Measurements from ENCODE around the gene PBX1. TPM values are rescaled to one million over a fixed set of nuclear protein-coding genes. Genes with fewer than 3 reads are reported as not detected.

The PBX1 gene
- total RNA-seq, 4 donors from 2014 or later, result 15.2 to 48.6 (median 23.5) TPM

DNA sequence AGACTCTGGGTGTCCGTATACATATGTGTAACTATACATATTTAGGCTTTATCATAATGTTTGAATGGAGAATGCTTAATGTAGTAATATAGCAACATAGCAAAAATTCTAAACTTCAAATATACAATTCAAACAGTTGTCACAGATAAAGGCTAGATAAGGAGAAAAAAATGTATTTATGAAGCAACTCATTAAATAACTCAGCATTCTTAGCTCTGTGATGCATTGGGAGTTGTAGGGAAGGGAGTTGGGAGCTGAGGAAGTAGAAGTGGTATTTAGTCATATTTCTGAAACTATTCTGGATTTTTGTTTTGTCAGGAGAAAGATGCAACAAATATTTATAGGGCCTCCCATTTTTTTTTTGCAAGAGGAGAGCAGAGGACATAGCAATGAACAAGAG is 197.8 kb downstream of the PBX1 start:
- Histone ChIP-seq H3K27ac (no peak overlapping the region), H3K27me3 (no peaks in the 10 kb centered on the region), H3K9me3 (no peaks in the 10 kb centered on the region), H3K4me3 (no peak overlapping the region), H3K4me1 (peaks cover 3 to 55% (median 26%) of the 10 kb centered on the region in 3 donors), H3K36me3 (no peaks in the 10 kb centered on the region)
- TF ChIP-seq, protein P1, sequence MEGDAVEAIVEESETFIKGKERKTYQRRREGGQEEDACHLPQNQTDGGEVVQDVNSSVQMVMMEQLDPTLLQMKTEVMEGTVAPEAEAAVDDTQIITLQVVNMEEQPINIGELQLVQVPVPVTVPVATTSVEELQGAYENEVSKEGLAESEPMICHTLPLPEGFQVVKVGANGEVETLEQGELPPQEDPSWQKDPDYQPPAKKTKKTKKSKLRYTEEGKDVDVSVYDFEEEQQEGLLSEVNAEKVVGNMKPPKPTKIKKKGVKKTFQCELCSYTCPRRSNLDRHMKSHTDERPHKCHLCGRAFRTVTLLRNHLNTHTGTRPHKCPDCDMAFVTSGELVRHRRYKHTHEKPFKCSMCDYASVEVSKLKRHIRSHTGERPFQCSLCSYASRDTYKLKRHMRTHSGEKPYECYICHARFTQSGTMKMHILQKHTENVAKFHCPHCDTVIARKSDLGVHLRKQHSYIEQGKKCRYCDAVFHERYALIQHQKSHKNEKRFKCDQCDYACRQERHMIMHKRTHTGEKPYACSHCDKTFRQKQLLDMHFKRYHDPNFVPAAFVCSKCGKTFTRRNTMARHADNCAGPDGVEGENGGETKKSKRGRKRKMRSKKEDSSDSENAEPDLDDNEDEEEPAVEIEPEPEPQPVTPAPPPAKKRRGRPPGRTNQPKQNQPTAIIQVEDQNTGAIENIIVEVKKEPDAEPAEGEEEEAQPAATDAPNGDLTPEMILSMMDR (IDR thresholded peaks at IDR 0.05), result no peak
- no peak for TF ChIP-seq POLR2A (IDR thresholded peaks at IDR 0.05)
- DNase-seq, result no peak
- 80 to 96% methylated on average over 1 of the region's 1 CpG for WGBS, 2 donors
- intact Hi-C loops (cut with DNase I), result no loop called here

DNA sequence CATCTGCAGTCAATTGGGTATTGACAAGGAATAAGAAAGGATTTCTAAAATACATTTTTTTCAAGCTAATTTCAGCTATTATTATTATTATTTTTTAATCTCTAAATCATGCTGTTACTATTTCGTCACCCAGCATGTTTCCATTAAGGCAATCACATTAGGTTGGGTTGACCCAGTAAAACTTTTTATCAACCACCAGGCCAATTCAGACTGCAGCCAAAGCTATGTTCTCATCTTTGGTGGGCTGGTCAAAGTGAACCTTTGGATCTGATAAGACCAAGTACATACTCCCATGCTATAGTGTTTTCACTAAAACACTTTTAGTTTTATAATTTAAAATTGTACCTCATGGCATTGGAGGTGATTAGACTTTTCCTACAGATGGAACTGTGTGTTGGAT is 198.6 kb downstream of the PBX1 start:
- no peak overlapping the region for H3K4me3 ChIP-seq
- intact Hi-C loops (cut with DNase I), result no loop called here
- H3K9me3 ChIP-seq, result no peaks in the 10 kb centered on the region
- no peaks in the 10 kb centered on the region for H3K36me3 ChIP-seq
- no peaks in the 10 kb centered on the region for H3K27me3 ChIP-seq
- H3K4me1 ChIP-seq, result peaks cover 3 to 46% (median 19%) of the 10 kb centered on the region in 3 donors
- peak overlapping the region in 1 of 4 donors; percentile 16 for H3K27ac ChIP-seq
- TF ChIP-seq, protein P1 (IDR thresholded peaks at IDR 0.05), result no peak
- no peak for TF ChIP-seq POLR2A (IDR thresholded peaks at IDR 0.05)
- no peak for DNase-seq
- 64 to 83% methylated on average over 1 of the region's 1 CpG for WGBS, 2 donors

DNA sequence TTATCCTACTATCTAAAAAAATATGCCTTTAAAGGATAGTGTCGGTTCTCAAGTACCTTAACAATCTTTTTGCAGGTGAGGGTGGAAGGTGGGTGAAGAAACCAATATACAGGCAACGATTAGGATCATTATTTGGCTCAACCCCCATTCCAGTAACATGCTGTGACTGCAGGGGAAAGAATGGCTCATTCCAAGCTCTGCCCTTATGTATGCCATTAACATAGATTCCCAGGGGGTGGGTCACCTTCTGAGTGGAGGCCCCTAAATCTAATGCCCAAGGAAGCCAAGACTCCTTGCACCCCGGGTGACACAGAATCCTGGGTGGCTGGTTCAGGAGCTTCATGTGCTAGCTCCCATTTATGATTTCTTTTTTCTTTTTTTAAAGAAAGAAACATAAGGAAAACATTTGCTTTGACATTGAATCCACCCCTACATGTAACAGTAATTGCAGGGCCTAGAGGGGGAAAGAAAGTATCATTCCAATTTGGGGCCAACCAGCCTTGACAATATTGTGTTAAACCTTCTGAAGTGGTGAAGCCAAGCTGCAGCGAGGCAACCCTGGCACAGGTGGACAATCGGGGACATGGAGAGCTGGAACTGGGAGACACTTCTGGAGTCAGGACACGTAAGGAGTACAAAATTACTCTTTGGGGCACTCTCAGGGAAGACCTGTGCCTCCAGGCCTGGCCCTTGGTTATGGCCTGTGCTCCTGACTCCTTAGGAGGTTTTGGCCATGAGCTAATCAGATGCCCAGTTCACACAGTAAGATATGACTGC is 200.3 kb downstream of the PBX1 start:
- DNase-seq, result no peak
- no peak overlapping the region for H3K4me3 ChIP-seq
- H3K9me3 ChIP-seq, result no peaks in the 10 kb centered on the region
- intact Hi-C loops (cut with DNase I), result no loop called here
- peak overlapping the region in 3 of 4 donors; percentile 40 to 65 (median 61) for H3K27ac ChIP-seq
- TF ChIP-seq POLR2A (IDR thresholded peaks at IDR 0.05), result no peak
- TF ChIP-seq, protein P1 (IDR thresholded peaks at IDR 0.05), result no peak
- 81 to 83% methylated on average over 5 to 6 of the region's 6 CpGs for WGBS, 2 donors
- H3K4me1 ChIP-seq, result peaks cover 3 to 29% (median 9%) of the 10 kb centered on the region in 3 donors
- no peaks in the 10 kb centered on the region for H3K36me3 ChIP-seq
- H3K27me3 ChIP-seq, result no peaks in the 10 kb centered on the region

DNA sequence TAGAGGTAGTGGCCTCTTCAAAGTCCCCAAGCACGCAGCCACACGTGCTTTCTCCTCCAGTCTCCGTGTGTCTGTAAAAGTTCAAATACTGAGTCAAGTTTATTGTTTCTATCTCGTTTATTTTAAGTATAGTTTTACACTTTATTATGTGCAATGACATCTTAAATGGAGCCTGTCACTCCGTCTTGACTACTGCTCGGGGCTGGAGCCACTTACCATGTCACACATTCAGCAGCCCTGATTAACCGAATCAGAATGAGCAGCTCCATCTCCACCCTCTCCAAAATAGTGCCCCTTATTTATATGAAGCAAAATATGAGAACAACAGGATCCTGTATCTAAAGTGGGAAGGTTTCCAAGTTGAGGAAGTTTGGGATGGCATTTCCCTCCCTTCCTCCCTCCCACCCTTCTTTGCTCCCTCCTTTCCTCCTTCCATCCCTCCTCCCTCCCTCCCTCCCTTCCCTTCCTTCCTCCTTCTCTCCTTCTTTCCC is 201.0 kb downstream of the PBX1 start:
- H3K4me1 ChIP-seq, result peaks cover under 1 to 24% (median 6%) of the 10 kb centered on the region in 3 donors
- H3K27ac ChIP-seq, result peak overlapping the region in 3 of 4 donors; percentile 40 to 65 (median 61)
- no peaks in the 10 kb centered on the region for H3K27me3 ChIP-seq
- no peaks in the 10 kb centered on the region for H3K9me3 ChIP-seq
- intact Hi-C loops (cut with DNase I), result no loop called here
- H3K36me3 ChIP-seq, result no peaks in the 10 kb centered on the region
- TF ChIP-seq POLR2A (IDR thresholded peaks at IDR 0.05), result no peak
- TF ChIP-seq, protein P1 (IDR thresholded peaks at IDR 0.05), result no peak
- 68 to 74% methylated on average over 7 of the region's 7 CpGs for WGBS, 2 donors
- DNase-seq, result no peak
- H3K4me3 ChIP-seq, result no peak overlapping the region

DNA sequence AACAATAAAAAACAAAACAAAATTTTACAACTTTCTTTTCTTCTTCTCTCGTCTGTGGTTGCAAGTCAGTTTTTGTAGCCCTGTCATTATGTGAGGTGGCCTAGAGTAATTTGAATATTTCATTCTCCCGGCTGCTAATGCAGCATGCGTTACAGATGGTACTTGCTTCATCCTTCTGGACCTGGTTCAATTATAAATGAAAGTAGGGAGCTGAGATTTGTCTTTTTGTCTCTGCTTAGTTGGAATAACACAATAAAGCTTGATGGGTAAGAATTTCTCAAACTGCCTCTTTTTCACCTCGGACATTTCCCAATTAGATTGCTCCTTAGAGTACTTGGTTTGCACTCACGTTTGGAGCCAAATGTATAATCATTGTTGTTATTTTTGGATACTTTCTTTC is 201.6 kb downstream of the PBX1 start:
- intact Hi-C loops (cut with DNase I), result no loop called here
- TF ChIP-seq POLR2A (IDR thresholded peaks at IDR 0.05), result no peak
- TF ChIP-seq, protein P1 (IDR thresholded peaks at IDR 0.05), result no peak
- Histone ChIP-seq H3K9me3 (no peaks in the 10 kb centered on the region), H3K4me1 (peaks cover 0 to 24% (median 5%) of the 10 kb centered on the region in 3 donors), H3K36me3 (no peaks in the 10 kb centered on the region), H3K27me3 (no peaks in the 10 kb centered on the region), H3K4me3 (no peak overlapping the region), H3K27ac (peak overlapping the region in 3 of 4 donors; percentile 47 to 65 (median 61))
- no peak for DNase-seq
- WGBS, 2 donors, result 43 to 67% methylated on average over 5 of the region's 5 CpGs

All from esophagus squamous epithelium (tissue), 5 donors.